Lung microvascular endothelial cell (primary cell): Measurements from ENCODE around the gene NARS2. TPM values are rescaled to one million over a fixed set of nuclear protein-coding genes. Genes with fewer than 3 reads are reported as not detected.
A peak's percentile ranks its signal among the peaks of the same experiment; 100 is the strongest.
"Not testable (repeated sequence)": the region's sequence is repeated elsewhere in the genome, so short reads cannot be mapped to it uniquely, and the experiment has no call there.

Experiments used
- DNase-seq, 2 donors: peaks; one replicate each; pipeline versions ENCODE4 v3.0.0 to v3.0.0-alpha.2; 2010; ENCODE audit warnings: low read depth in 2 of 2
- total RNA-seq: library from RNA; depleted of rRNA; stranded (reverse); fragments of >200 nt; gene quantifications from 2 replicates; pipeline ENCODE4 v1.2.1, GENCODE V29; 2014

Gene NARS2
- total RNA-seq, result 8.5 and 11.1 TPM in 2 replicates

DNA sequence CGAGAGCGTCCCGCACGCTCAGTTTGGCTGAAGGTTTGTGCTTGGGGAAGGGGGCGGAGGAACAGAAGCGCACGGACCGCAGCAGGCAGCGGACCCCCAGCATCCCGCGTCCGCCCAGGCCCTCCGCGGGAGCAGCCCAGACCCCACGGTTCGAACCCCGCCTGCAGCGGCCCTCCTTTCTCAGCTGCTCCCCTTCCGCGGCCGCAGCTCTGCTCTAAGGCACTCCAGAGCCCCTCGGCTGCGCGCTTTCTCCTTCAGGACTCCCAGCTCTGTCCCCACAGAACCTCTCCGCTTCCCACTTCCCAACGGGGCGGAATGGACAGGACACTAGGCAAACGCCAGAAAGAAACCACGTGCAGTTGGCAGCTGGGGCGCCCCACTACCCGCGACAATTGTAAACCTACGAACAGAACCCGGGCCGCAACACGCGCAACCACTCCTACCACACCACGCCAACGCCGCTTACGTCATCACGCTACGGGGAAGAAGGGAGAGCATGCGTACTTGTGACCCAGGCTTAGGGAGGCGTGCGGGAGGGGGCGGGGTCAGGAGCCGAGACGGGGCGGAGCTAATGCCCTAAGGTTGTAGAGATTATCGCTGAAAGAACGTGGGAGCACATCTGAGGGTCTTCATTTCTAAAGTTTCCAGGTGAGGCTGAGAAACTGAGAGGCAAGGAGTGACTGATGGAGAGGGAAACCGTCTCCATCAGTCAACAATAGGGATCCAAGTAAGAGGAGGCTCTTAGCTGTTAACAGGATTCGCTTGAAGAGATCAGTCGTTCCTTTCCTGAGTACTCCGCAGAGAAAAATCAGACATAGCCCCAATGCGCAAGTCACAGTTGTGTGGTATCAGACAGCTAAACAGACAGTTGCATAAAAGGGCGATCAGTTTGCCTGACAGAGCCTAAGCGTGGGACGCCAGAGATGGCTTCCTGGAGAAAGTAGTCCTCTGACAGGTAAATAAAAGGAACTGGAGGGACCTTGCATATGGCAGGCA lies at the start of gene NARS2:
Gene NARS2 (minus strand): TSS at position 479 of the 996 bp plus-strand sequence. CDS start 376 bp downstream, at position 103.
- DNase-seq, result peak; percentile 98

DNA sequence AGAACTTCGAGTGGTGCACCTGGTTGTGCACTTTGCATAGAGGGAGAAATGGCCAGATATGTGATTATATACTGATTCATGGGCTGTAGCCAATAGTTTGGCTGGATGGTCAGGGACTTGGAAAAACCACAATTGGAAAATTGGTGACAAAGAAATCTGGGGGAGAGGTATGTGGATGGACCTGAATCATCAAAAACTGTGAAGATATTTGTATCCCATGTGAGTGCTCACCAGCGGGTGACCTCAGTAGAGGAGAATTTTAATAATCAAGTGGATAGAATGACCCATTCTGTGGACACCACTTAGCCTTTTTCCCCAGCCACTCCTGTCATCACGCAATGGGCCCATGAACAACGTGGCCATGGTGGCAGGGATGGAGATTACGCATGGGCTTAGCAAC lies 48.0 kb upstream of the NARS2 start:
- DNase-seq, result no peak

- DNase-seq, result no peak
These were observed 45.5 kb upstream of the NARS2 start for GRCh38 chr11:78620159-78620558.

GRCh38 chr11:78615724-78616123 lies 41.1 kb upstream of the NARS2 start:
- DNase-seq, result no peak

- DNase-seq, result no peak
These were observed 38.7 kb upstream of the NARS2 start for GRCh38 chr11:78613378-78613813.

- DNase-seq, result no peak
These were observed 38.2 kb upstream of the NARS2 start for GRCh38 chr11:78612721-78613377.

GRCh38 chr11:78609321-78609720 lies 34.7 kb upstream of the NARS2 start:
- not testable (repeated sequence) for DNase-seq

GRCh38 chr11:78607696-78608095 lies 33.0 kb upstream of the NARS2 start:
- no peak for DNase-seq

GRCh38 chr11:78606667-78607066 lies 32.0 kb upstream of the NARS2 start:
- no peak for DNase-seq

DNA sequence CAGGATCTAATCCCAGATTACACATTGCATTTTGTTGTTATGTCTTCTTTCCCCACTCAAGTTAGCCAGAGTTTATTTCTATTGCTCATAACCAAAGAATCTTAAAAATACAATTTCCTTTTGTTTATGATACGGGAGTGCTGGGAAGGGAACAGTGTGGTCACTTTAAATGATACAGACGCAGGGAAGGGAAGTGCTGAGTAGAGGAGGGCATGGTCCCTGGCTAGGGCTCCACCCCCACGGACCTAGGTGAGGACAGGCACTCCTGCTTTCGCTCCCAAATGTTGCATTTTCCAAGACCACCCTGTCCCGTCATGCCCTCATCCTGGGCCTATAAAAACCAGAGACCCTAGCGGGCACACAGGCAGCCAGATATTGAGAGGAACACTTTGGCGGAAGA lies 30.6 kb upstream of the NARS2 start:
- DNase-seq, result no peak

- DNase-seq, result no peak
These were observed 29.1 kb upstream of the NARS2 start for GRCh38 chr11:78603792-78604191.

DNA sequence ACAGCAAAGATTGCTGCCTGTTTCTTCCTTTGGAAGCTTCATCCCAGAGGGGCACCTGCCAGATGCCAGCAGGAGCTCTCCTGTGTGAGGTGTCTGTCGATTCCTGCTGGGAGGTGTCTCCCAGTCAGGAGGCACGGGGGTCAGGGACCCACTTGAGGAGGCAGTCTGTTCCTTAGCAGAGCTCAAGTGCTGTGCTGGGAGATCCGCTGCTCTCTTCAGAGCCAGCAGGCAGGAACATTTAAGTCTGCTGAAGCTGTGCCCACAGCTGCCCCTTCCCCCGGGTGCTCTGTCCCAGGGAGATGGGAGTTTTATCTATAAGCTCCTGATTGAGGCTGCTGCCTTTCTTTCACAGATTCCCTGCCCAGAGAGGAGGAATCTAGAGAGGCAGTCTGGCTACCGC lies 28.1 kb upstream of the NARS2 start:
- not testable (repeated sequence) for DNase-seq

DNA sequence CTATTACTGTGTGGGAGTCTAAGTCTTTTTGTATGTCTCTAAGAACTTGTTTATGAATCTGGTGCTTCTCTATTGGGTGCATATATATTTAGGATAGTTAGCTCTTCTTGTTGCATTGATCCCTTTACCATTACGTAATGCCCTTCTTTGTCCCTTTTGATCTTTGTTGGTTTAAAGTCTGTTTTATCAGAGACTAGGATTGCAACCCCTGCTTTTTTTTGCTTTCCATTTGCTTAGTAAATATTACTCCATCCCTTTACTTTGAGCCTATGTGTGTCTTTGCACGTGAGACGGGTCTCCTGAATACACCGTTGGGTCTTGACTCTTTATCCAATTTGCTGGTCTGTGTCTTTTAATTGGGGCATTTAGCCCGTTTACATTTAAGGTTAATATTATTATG lies 26.4 kb upstream of the NARS2 start:
- not testable (repeated sequence) for DNase-seq

GRCh38 chr11:78597579-78597978 lies 22.9 kb upstream of the NARS2 start:
- not testable (repeated sequence) for DNase-seq

DNA sequence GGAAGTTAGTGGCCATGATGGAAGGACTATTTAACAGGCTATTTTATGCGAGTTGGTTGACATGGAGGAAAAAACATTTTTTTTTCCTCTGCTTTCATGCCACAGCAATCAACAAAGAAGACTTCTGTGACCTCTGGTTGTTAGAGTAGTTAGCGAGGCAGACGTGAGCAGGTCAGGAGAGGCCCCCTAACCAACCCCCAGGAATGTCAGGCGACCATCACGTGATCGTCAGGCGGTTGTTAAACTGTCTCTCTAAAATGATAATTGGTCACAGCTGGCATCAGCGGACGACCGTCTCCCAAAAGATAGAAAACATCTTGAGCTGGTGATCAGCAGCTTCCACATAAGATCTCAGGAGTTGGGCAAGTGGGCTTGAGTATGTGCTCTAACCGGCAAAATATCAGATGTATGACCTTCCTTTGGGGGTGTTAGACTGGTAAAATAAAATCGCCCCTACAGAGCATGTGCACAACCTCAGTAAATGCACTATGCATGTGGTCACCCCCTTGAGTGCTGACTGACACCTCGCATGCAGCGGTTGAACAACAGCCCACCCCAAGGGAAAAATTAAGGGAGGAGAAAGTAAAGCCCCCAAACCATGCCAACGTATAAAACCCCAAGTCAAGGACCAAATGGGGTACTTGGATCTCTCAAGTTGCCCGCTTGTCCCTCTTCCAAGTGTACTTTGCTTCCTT lies 20.9 kb upstream of the NARS2 start:
- DNase-seq, result no peak

GRCh38 chr11:78594814-78595213 lies 20.1 kb upstream of the NARS2 start:
- DNase-seq, result no peak

GRCh38 chr11:78588517-78588916 lies 13.9 kb upstream of the NARS2 start:
- no peak for DNase-seq

GRCh38 chr11:78587446-78587845 lies 12.8 kb upstream of the NARS2 start:
- DNase-seq, result no peak

DNA sequence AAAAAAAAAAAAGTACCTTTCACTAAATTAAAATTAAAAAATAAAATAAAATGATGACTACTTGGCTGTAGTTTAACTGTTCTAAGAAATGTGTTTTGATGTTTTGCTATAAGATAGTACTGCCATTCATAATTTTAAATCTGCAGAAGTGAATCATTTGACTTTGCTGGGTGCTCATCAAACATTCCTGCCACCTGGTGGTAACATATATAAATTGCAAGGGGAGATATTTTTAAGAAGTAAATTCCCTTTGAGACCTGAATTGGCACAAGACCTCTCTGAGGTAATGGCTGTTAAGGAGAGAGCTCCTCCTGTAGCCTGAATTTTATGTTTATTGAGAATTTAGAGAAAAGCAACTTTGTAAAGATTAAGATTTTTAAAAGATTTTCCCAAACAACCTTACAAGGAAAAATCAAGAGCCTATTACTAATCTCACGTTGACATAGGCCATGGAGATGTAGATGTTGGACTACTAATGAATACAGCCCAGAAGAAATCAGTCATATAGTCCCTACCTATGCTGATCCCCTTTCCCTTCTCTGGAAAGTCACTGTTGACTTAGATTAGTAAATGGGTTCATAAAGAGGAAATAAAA lies 11.9 kb upstream of the NARS2 start:
- DNase-seq, result peak; percentile 35 to 54

GRCh38 chr11:78583889-78584288 lies 9.2 kb upstream of the NARS2 start:
- DNase-seq, result no peak

DNA sequence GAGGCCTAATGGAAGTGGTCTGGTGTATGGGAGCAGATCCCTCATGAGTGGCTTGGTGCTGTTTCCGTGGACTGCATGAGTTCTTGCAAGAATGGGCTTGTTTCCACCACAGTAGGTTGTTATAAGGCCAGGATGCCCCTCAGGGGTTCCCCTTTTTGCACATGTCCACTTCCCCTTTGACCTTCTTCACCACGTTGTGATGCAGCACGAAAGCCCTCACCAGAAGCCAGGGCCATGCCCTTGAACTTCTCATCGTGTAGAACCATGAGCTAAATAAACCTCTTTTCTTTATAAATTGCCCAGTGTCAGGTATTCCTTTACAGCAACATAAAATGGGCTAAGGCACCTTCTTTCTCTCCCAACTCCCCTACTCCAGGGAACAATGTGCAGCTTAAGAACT lies 2.8 kb upstream of the NARS2 start:
- DNase-seq, result no peak
